ENCODE measurements around the gene ATG4C. TPM values are rescaled to one million over a fixed set of nuclear protein-coding genes. Genes with fewer than 3 reads are reported as not detected.

The ATG4C gene
- total and polyA plus RNA-seq, 10 of the 15 experiments (the other 5 are each of a cell fraction or from before 2014, with no cell fraction given), result 8.1 to 30.9 (median 18.9) TPM

DNA sequence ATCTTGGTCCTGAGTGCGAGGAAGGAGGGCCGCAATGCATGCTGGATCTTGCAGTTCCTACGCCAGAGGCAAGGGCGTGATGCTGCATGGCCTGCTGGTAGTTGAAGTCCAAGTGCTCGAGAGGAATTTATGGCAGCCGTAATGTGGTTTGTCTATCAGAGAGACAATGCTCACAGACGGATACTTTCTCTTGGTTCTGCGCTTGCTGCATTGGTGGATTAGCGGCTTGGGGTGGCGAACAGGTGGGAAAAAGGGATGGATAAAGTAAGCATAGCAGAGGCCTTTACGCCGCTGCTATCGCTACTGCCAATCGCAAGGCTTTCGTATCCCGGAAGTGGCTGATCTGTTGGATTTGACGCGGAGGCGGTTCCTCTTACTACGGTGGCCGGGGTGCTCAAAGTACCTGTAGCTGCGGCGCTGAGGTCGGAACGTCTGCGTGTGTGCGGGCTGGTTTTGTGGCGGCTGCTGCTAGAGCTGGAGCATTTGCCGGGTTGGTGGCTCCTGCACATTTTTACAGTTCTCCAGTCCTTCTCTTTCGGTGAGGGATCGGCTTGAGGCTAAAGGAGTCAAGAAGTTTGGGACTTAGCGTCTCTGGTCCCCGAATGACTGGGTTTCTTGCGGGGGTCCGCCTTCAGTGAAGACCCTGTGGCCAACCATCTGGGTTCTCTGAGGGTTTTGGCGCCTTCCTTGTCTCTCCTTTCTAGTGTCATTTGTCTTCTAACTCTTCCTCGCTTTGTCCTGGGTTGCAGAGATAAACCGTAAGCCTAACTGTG is at the start of gene ATG4C (continued):
- no peak for TF ChIP-seq MEF2A (IDR thresholded peaks at IDR 0.05; ENCODE audit: insufficient read depth, low read depth, low read length)
- TF ChIP-seq SIN3A (IDR thresholded peaks at IDR 0.05; ENCODE audit: low read depth, low read length), result peak; percentile 91; the same call in 1 of the 2 replicates
- TF ChIP-seq NFYB (IDR thresholded peaks at IDR 0.05; ENCODE audit: insufficient read depth, low read depth, low read length), result peak; percentile 63; the same call in 1 of the 2 replicates
- TF ChIP-seq YBX1 (IDR thresholded peaks at IDR 0.05), result no peak
- peak; percentile 59; the same call in 1 of the 2 replicates for TF ChIP-seq ATF7 (IDR thresholded peaks at IDR 0.05; ENCODE audit: low read depth)
- no peak for TF ChIP-seq JUNB (IDR thresholded peaks at IDR 0.05)
- TF ChIP-seq SIX5 (IDR thresholded peaks at IDR 0.05; ENCODE audit: low read depth, low read length, severe bottlenecking), result peak; percentile 93
- TF ChIP-seq CEBPB (IDR thresholded peaks at IDR 0.05; ENCODE audit: borderline replicate concordance in 1 of 2, low read depth in 2 of 2, low read length in 2 of 2), result no peak
- no peak for TF ChIP-seq KAT2A (conservative IDR thresholded peaks at IDR 0.05; ENCODE audit: control insufficient read depth, low read depth, low read length)
- peak; percentile 80; the same call in 1 of the 2 replicates for TF ChIP-seq ASH2L (IDR thresholded peaks at IDR 0.05; ENCODE audit: borderline replicate concordance, low read depth)
- no peak; the same call in 1 of the 2 replicates for TF ChIP-seq MXI1 (IDR thresholded peaks at IDR 0.05; ENCODE audit: low read depth, low read length)
- TF ChIP-seq RCOR1 (conservative IDR thresholded peaks at IDR 0.05; ENCODE audit: low read depth, low read length), result 0 out of 2 replicates have a peak, but pooled peaks have one; percentile 48
- 0 out of 2 replicates have a peak, but pooled peaks have one; percentile 13 for TF ChIP-seq NR2F1 (conservative IDR thresholded peaks at IDR 0.05)
- 0 out of 2 replicates have a peak, but pooled peaks have one; percentile 26 for TF ChIP-seq SPI1 (IDR thresholded peaks at IDR 0.05; ENCODE audit: borderline replicate concordance, insufficient read depth, low read depth, low read length)
- no peak for TF ChIP-seq SMAD5 (IDR thresholded peaks at IDR 0.05; ENCODE audit: low read depth)
